HCT116 (cell line): ENCODE measurements around the gene OR52N5. TPM values are rescaled to one million over a fixed set of nuclear protein-coding genes. Genes with fewer than 3 reads are reported as not detected.

Source experiments
- ATAC-seq: fragments of 200-7000 bp; cut with Tn5 transposase; 2 replicates; pipeline ENCODE4 v1.9.1; 2020; ENCODE audit warnings: mild to moderate bottlenecking, moderate library complexity
- BruUV-seq: library from RNA; stranded (reverse); fragments of 400-500 nt; replicated peaks from 2 replicates; lab custom pipeline; 2021; lab: Mats Ljungman, UMichigan
- CTCF ChIA-PET: fragments of 300-600 bp; sonication (Branson Sonifier 250); formaldehyde crosslinking; loops from one replicate; lab custom pipeline; 2021; ENCODE audit warnings: antibody characterized with exemption; lab: Charles Lee
- POLR2A ChIA-PET: fragments of 300-600, 350-600 bp; sonication (Branson Sonifier 250); formaldehyde crosslinking; loops from one replicate; lab custom pipeline; 2021; ENCODE audit warnings: antibody characterized with exemption; lab: Charles Lee
- RAD21 ChIA-PET, 2 experiments: fragments of 300-600 bp; sonication (Branson Sonifier 250); formaldehyde crosslinking; loops; one replicate each; lab custom pipeline; 2023; ENCODE audit warnings: low total read pairs in 2 of 2; ENCODE audit not compliant: uncharacterized antibody in 2 of 2, unreplicated experiment in 2 of 2, low non-redundant PET in 1 of 2; lab: Charles Lee
- DNase-seq: peaks from one replicate; pipeline ENCODE4 v3.0.0-alpha.2; 2010; ENCODE audit warnings: low read depth, low spot score
- H2AFZ ChIP-seq: fragments of 200-600 bp; shearing (Covaris generic), sonication (generic); 2 replicates; pipeline ENCODE4 v1.6.1; 2017; ENCODE audit warnings: low read depth, mixed run types, mixed read lengths, antibody characterized with exemption, low read length; ENCODE audit not compliant: poor library complexity, severe bottlenecking
- H3K27ac ChIP-seq: 2 replicates; pipeline ENCODE4 v1.5.1; 2012; ENCODE audit warnings: low read depth, low read length
- H3K27me3 ChIP-seq: fragments of 200-600 bp; sonication (generic); 2 replicates; pipeline ENCODE4 v1.6.1; 2016; ENCODE audit warnings: mixed run types, low read length, mixed read lengths; ENCODE audit not compliant: insufficient read depth
- H3K36me3 ChIP-seq, 2 experiments: fragments of 200-500 bp in 1 of 2; fragments of 200-600 bp in 1 of 2; sonication (Bioruptor generic) in 1 of 2; sonication (generic) in 1 of 2; 2 replicates each; pipeline versions ENCODE4 v1.5.1 to v1.6.1; 2014 to 2016; ENCODE audit warnings: low read length in 2 of 2, inconsistent platforms in 1 of 2, mixed read lengths in 1 of 2, mixed run types in 1 of 2; ENCODE audit not compliant: insufficient read depth in 2 of 2, control insufficient read depth in 1 of 2
- H3K4me1 ChIP-seq, 2 experiments: fragments of 200-600 bp in 1 of 2; sonication (generic) in 1 of 2; 2 replicates each; pipeline versions ENCODE4 v1.5.1 to v1.6.1; 2012 to 2017; ENCODE audit warnings: low read length in 2 of 2, inconsistent platforms in 1 of 2, mild to moderate bottlenecking in 1 of 2, mixed read lengths in 1 of 2, mixed run types in 1 of 2, moderate library complexity in 1 of 2; ENCODE audit not compliant: insufficient read depth in 2 of 2, control insufficient read depth in 1 of 2
- H3K4me2 ChIP-seq: fragments of 200-600 bp; sonication (generic); 2 replicates; pipeline ENCODE4 v1.6.1; 2017; ENCODE audit warnings: mixed run types, low read length, mixed read lengths
- H3K4me3 ChIP-seq, 2 experiments: fragments of 200-600 bp in 1 of 2; sonication (generic) in 1 of 2; replicated peaks in 1 of 2; 2 replicates each; pipeline ENCODE4 v1.5.1; 2011 to 2016; ENCODE audit warnings: low read length in 2 of 2, control low read depth in 1 of 2, low read depth in 1 of 2, mild to moderate bottlenecking in 1 of 2, mixed read lengths in 1 of 2, mixed run types in 1 of 2
- H3K79me2 ChIP-seq: fragments of 200-600 bp; sonication (generic); 2 replicates; pipeline ENCODE4 v1.6.1; 2017; ENCODE audit warnings: mild to moderate bottlenecking, mixed run types, low read length, moderate library complexity, mixed read lengths; ENCODE audit not compliant: insufficient read depth
- H3K9ac ChIP-seq: fragments of 200-600 bp; sonication (generic); 2 replicates; pipeline ENCODE4 v1.6.1; 2016; ENCODE audit warnings: low read length, mixed read lengths
- H3K9me2 ChIP-seq: fragments of 200-600 bp; sonication (generic), shearing (Covaris generic); 2 replicates; pipeline ENCODE4 v1.6.1; 2017; ENCODE audit warnings: mixed run types, mild to moderate bottlenecking, moderate library complexity; ENCODE audit not compliant: insufficient read depth
- H3K9me3 ChIP-seq, 2 experiments: fragments of 200-500 bp in 1 of 2; fragments of 200-600 bp in 1 of 2; sonication (Bioruptor generic) in 1 of 2; sonication (generic) in 1 of 2; 2 replicates each; pipeline ENCODE4 v1.6.1; 2014 to 2017; ENCODE audit warnings: low read length in 2 of 2, mixed read lengths in 2 of 2, inconsistent platforms in 1 of 2, low read depth in 1 of 2, mild to moderate bottlenecking in 1 of 2, mixed run types in 1 of 2, moderate library complexity in 1 of 2; ENCODE audit not compliant: control insufficient read depth in 1 of 2, insufficient read depth in 1 of 2
- H4K20me1 ChIP-seq: fragments of 200-600 bp; sonication (generic), shearing (Covaris generic); 2 replicates; pipeline ENCODE4 v1.6.1; 2017; ENCODE audit warnings: mixed run types, mild to moderate bottlenecking, moderate library complexity; ENCODE audit not compliant: insufficient read depth
- CBX3 ChIP-seq: IDR thresholded peaks from 2 replicates; pipeline ENCODE4 v1.6.1; 2012; ENCODE audit warnings: low read depth
- CEBPB ChIP-seq: IDR thresholded peaks from 2 replicates; pipeline ENCODE4 v1.6.1; 2012; ENCODE audit warnings: low read depth
- FOSL1 ChIP-seq: IDR thresholded peaks from 2 replicates; pipeline ENCODE4 v1.6.1; 2012; ENCODE audit warnings: low read depth
- JUND ChIP-seq: IDR thresholded peaks from 2 replicates; pipeline ENCODE4 v1.6.1; 2012
- POLR2A ChIP-seq: IDR thresholded peaks from 2 replicates; pipeline ENCODE4 v1.7.0; 2011; ENCODE audit warnings: borderline replicate concordance; ENCODE audit not compliant: insufficient read depth, insufficient read length; ENCODE audit errors: extremely low read depth
- SIN3A ChIP-seq: IDR thresholded peaks from 2 replicates; pipeline ENCODE4 v1.6.1; 2012; ENCODE audit warnings: low read depth
- SP1 ChIP-seq: IDR thresholded peaks from 2 replicates; pipeline ENCODE4 v1.6.1; 2012; ENCODE audit warnings: low read depth
- SRF ChIP-seq: IDR thresholded peaks from 2 replicates; pipeline ENCODE4 v1.6.1; 2012; ENCODE audit warnings: low read depth
- YY1 ChIP-seq: IDR thresholded peaks from 2 replicates; pipeline ENCODE4 v1.6.1; 2011; ENCODE audit warnings: low read length, low read depth, moderate library complexity, mild to moderate bottlenecking; ENCODE audit not compliant: insufficient replicate concordance; ENCODE audit errors: extremely low read depth
- ZFX ChIP-seq: fragments of 450-650 bp; IDR thresholded peaks from 2 replicates; pipeline ENCODE4 v1.6.1; 2017
- ZNF274 ChIP-seq: fragments of 200-500 bp; sonication (Bioruptor generic); IDR thresholded peaks from 2 replicates; pipeline ENCODE4 v1.6.1; 2014; ENCODE audit warnings: mild to moderate bottlenecking, low read depth, low read length, inconsistent platforms
- intact Hi-C: fragments of 100-400 bp; cut with micrococcal nuclease; formaldehyde crosslinking; loops from 2 replicates; pipeline ENCODE4 v1.10.0; 2022
- total RNA-seq: library from RNA; stranded (reverse); gene quantifications from one replicate; pipeline ENCODE4 v1.2.1, GENCODE V29; 2021; ENCODE audit not compliant: unreplicated experiment
- TF ChIP-seq, protein P1 (sequence below): IDR thresholded peaks from 2 replicates; pipeline ENCODE4 v1.6.1; 2011; ENCODE audit warnings: mild to moderate bottlenecking, low read length, moderate library complexity; ENCODE audit not compliant: insufficient replicate concordance; ENCODE audit errors: extremely low read depth
- TF ChIP-seq, protein P2 (sequence below), 3 experiments: fragments of 200-600 bp in 1 of 3; sonication (generic) in 1 of 3; IDR thresholded peaks in 2 of 3; conservative IDR thresholded peaks in 1 of 3; 2 replicates each; pipeline ENCODE4 v1.5.1; 2012 to 2017; ENCODE audit warnings: low read depth in 2 of 3, low read length in 2 of 3, antibody characterized with exemption in 1 of 3, borderline replicate concordance in 1 of 3, control low read depth in 1 of 3, mild to moderate bottlenecking in 1 of 3, mixed read lengths in 1 of 3, mixed run types in 1 of 3, moderate library complexity in 1 of 3; ENCODE audit not compliant: insufficient read depth in 1 of 3

OR52N5 gene
- total RNA-seq, 1 experiment from 2014 or later, result not detected

DNA sequence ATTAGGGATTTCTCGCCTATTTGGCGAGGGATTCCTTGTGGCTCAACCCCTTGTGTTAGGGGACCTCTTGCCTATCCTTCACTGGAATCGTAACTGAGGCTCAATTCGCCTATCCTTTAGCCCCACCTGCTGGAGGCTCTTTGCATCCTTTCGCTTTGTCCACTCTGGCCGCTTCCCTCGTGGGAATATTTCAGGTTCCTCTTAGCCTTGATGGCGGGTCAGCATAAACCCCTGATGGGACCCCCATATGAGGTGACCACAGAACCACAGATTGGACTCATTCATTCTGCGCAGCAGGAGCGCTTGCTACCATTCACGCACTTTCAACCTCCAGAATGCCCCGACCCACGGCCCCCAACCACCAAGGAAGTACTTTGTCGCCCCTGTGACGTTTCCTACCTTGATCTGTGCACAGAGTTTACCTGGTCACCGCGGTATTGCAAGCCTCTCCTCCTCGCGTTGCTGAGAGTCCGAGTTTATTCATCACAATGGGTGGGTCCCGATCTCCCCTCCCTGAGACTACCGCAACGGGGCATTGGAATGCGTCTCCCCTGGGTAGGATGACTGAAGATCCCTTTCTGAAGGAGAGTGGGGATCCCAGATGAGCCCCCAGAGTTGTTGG is 25.5 kb upstream of the OR52N5 start, which contains the start of gene OR52N2 (continued):
- TF ChIP-seq ZFX, result no peak
- TF ChIP-seq, all 23 proteins: peak for 3

DNA sequence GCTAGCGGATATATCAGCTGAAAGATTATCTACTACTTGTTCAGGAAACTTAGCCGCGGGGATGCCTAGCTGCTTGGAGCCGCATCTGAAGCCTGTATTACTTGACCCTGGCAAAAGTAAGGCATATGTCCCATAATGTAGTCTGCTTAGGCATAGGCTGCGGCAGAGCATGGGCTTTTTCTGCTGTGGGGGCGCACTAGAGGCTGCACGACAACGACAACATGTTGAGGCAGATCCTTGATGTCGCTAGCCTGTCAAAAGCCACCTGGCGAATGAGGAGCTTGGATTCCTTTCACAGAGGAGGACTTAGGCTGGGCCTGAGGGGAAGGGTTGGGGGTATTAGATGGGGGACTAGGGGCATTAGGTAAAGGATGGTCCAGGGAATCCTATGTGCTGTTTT is 24.4 kb upstream of the OR52N5 start:
- DNase-seq, result no peak
- no peaks in the 10 kb centered on the region for H3K9me3 ChIP-seq
- RAD21 ChIA-PET, result interaction anchor here in 1 of 2 experiments (0.7 kb wide), 1 partner anchor 308 kb away, joined by 8 read pairs; no protein-coding TSS in a partner anchor

More for the DNA sequence above, 24.4 kb upstream of the OR52N5 start:
- ChIA-PET CTCF (interaction anchor here (1.0 kb wide), 1 partner anchor 122 kb away, joined by 3 read pairs; the partner anchor contains the start of gene TRIM5), POLR2A (no interaction called here)
- no peak overlapping the region for H3K27ac ChIP-seq
- no peak overlapping the region for H3K4me2 ChIP-seq
- no peak overlapping the region for H3K4me3 ChIP-seq
- H3K4me1 ChIP-seq, result peaks cover 0 to 4% of the 10 kb centered on the region in 2 experiments; a peak in 1 of 4 replicates
- TF ChIP-seq CEBPB, result no peak
- TF ChIP-seq JUND, result no peak
- no peak for TF ChIP-seq POLR2A
- TF ChIP-seq SRF, result no peak
- TF ChIP-seq, protein P1, sequence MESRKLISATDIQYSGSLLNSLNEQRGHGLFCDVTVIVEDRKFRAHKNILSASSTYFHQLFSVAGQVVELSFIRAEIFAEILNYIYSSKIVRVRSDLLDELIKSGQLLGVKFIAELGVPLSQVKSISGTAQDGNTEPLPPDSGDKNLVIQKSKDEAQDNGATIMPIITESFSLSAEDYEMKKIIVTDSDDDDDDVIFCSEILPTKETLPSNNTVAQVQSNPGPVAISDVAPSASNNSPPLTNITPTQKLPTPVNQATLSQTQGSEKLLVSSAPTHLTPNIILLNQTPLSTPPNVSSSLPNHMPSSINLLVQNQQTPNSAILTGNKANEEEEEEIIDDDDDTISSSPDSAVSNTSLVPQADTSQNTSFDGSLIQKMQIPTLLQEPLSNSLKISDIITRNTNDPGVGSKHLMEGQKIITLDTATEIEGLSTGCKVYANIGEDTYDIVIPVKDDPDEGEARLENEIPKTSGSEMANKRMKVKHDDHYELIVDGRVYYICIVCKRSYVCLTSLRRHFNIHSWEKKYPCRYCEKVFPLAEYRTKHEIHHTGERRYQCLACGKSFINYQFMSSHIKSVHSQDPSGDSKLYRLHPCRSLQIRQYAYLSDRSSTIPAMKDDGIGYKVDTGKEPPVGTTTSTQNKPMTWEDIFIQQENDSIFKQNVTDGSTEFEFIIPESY, result no peak
- TF ChIP-seq SIN3A, result no peak
- no peak for TF ChIP-seq SP1
- no peak for TF ChIP-seq FOSL1
- no peak for TF ChIP-seq YY1
- TF ChIP-seq, protein P2, sequence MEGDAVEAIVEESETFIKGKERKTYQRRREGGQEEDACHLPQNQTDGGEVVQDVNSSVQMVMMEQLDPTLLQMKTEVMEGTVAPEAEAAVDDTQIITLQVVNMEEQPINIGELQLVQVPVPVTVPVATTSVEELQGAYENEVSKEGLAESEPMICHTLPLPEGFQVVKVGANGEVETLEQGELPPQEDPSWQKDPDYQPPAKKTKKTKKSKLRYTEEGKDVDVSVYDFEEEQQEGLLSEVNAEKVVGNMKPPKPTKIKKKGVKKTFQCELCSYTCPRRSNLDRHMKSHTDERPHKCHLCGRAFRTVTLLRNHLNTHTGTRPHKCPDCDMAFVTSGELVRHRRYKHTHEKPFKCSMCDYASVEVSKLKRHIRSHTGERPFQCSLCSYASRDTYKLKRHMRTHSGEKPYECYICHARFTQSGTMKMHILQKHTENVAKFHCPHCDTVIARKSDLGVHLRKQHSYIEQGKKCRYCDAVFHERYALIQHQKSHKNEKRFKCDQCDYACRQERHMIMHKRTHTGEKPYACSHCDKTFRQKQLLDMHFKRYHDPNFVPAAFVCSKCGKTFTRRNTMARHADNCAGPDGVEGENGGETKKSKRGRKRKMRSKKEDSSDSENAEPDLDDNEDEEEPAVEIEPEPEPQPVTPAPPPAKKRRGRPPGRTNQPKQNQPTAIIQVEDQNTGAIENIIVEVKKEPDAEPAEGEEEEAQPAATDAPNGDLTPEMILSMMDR (IDR thresholded peaks at IDR 0.05 in 2 of 3, conservative IDR thresholded peaks at IDR 0.05 in 1 of 3; ENCODE audit: borderline replicate concordance in 1 of 3, insufficient read depth in 1 of 3, low read depth in 2 of 3, low read length in 2 of 3), result no peak
- TF ChIP-seq ZNF274, result no peak
- no peak for TF ChIP-seq CBX3
- BruUV-seq, result no TSS peak
- no peaks in the 10 kb centered on the region for H3K9me2 ChIP-seq
- no peaks in the 10 kb centered on the region for H3K79me2 ChIP-seq
- H3K36me3 ChIP-seq, result no peaks in the 10 kb centered on the region
- H2AFZ ChIP-seq, result no peak overlapping the region
- H4K20me1 ChIP-seq, result no peaks in the 10 kb centered on the region; the same call in 1 of the 2 replicates
- no peak overlapping the region for H3K9ac ChIP-seq
- ATAC-seq, result no peak
- peaks cover 63% of the 10 kb centered on the region for H3K27me3 ChIP-seq
- intact Hi-C loops, result loop anchor here (5.0 kb wide), 1 partner anchor 515 kb away; no protein-coding TSS in a partner anchor
